Measurements from ENCODE around the gene ETS1. TPM values are rescaled to one million over a fixed set of nuclear protein-coding genes. Genes with fewer than 3 reads are reported as not detected.
A peak's percentile ranks its signal among the peaks of the same experiment; 100 is the strongest.

The ETS1 gene
- total RNA-seq, 1 donor from 2014 or later, result 14.2 TPM

DNA sequence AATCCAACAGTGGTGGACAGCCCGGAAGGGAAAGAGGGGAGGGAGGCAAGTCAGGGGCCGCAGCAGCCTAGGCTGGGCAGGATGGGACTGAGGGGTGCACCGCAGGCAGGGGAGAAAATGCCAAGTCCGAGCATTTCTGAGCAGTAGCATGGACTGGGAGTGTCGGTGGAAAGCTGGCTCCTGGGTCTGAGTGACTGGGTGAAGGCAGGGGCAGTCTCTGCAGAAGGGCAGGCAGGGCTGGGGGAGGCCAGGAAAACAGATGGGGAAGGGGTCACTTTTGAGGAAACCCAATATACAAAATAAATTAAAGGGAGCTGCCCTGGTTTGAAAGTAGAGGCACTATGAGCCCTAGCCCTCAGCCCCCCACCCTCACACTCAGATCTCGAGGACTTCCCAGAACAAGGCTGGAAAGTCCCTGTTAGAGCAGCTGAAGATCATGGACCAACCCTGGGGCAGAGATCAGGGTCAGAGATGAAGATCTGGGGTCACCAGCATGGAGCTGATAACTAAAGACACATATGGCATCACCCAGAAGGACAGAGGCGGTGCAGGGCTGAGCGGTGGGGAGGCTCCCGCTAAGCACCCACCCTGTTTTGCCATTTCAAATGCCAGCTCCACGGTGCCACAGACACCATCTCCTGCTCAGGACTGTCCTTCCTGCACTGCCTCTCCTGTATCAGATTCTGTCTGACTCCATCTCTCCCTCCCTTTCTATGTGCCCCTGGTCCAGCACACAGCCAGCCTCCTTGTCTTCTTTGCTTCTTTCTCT is 32.4 kb upstream of the ETS1 start:
- DNase-seq (ENCODE audit: low read depth), result no peak

DNA sequence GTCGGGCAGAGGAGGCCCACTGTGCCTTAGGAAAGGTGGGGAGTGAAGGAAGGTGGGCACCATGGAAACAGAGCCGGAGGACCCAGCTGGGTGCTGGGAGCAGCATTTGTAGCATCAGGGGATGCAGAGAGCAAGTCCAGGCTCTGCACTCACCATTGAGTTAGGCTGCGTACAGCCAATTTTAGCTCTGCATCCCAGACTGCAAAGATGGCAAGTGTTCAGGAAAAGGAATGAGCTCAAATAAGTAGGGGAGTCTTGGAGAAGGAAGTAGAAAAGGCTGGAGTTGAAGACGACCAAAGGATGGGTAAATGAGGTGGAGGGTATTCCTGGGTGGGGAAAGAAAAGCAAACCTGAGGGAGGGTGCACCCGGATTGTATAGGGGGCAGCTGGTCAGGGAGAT is 31.6 kb upstream of the ETS1 start:
- DNase-seq (ENCODE audit: low read depth), result no peak

DNA sequence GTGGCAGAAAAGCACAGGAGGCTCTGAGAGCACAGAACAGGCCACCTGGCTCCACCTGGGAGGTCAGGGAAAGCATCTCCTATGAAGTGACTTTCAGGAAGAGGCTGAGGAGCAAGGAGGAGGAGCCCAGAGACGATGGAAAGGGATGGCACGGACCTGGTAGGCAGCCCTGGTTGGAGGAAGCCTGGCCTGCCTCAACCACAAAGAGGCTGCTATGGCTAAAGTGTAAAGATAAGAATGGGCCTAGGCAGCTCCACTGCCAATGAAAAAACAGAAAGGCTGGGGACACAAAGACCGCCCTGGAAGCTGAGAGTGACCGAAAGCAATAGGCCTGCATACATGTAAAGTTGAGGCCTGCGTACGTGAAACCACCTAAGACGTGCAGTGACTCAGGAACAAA is 31.2 kb upstream of the ETS1 start:
- DNase-seq (ENCODE audit: low read depth), result no peak

DNA sequence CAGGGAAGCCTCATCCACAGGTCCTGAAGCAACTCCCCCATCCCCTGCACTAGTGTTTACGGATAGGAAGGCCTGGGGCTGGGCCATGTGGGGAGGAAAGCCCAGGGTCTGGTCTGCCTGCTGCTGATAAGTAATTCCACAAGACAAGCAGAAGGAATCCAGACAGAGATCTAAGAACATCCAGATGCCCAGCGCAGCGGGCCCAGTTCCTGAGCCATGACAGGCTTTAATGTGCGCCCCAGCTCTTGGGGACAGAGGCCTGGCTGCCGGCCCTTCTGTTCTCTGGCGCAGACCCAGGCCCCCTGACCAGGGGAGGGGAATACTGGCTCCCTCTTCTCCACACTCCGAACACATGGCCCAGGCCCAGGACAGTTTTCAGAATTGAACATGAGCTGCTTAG is 28.8 kb upstream of the ETS1 start:
- DNase-seq (ENCODE audit: low read depth), result no peak

DNA sequence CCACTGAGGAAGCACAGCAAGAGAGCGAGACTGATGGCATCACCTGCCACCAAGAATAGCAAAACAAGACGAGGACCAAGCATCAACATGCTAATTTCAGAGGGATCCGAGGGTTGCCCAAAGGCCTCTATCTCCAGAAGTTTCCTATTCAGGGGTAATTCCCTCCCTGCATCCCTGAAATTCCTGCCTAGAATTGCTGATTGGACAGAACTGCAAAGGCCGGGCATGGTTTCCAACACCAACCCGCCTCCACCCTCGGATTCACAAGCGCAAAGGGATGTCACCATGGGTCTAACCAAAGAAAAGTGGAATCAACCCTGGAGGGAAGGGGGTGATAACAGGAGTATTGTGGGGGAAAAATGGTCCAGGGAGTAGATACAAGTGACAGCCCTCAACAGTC is 28.3 kb upstream of the ETS1 start:
- DNase-seq (ENCODE audit: low read depth), result no peak

DNA sequence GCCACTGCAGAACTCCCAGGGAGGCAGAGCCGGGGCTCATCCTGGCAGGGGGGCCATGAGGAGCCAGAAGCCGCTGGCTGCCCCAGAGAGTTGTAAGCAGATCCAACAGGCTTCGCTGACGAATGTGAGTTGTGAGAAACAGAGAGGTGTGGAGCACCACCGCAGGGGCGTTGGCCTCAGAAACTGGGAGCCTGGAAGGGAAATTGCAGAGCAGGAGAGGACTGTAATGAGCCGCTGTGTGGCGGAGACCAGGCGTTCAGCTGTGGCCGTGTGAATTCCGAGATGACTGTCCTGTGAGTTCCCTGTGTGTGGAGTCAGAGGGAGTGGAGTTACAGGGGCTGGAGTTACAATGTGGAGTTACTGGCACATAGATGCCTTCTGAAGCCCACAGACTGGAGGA is 27.7 kb upstream of the ETS1 start:
- DNase-seq (ENCODE audit: low read depth), result no peak

DNA sequence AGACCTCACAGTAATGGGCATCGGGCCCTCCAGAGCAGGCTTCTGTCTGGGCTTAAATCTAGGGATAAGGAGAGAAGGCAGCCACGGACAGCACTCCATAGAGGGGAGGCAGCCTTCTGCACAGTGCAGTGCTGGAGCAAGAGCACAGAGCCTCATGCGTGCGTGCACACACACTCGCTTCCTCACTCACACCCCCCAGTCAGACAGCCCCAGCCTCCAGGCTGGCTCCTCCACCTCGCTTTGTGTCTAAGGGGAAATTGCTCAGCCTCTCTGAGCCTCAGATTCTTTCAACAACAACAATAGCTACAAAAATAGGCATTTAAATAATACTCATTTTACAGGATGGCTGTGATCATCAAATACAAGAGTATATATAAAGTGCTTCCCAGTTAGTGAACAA is 26.7 kb upstream of the ETS1 start:
- no peak for DNase-seq (ENCODE audit: low read depth)

DNA sequence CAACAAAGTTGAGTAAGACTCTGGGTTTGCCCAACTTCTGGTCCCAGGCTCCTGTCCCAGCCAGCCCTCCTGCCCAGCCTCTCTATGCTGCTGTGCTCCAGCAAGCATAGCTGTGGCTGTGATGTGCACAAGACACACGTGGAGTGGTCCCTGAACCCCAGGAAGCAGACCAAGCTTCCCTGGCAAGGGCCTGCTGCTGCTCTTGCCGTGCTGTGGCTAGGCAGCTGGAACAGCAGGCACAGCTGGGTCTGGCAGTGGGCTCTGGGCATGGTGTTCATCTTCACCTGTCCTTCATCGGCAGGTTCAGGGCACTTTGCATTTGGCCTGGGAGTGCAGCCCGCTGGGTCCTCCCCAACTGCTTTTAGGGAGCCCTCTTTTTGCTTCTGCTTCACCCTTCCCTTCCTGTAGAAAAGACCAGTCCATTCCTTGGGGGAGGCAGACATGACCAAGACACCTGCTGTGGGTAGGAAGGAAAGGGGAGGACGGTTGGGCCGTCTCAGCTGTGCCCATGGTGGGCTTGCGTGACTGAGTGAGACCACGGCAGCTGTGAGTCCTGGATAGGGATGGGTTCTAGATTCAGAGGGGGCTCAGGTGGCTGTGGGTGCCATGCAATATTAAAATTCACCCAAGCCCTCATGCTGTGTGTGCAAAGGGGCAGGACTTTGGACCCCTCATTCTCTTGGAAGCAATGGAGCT is 26.1 kb upstream of the ETS1 start:
- no peak for DNase-seq (ENCODE audit: low read depth)

DNA sequence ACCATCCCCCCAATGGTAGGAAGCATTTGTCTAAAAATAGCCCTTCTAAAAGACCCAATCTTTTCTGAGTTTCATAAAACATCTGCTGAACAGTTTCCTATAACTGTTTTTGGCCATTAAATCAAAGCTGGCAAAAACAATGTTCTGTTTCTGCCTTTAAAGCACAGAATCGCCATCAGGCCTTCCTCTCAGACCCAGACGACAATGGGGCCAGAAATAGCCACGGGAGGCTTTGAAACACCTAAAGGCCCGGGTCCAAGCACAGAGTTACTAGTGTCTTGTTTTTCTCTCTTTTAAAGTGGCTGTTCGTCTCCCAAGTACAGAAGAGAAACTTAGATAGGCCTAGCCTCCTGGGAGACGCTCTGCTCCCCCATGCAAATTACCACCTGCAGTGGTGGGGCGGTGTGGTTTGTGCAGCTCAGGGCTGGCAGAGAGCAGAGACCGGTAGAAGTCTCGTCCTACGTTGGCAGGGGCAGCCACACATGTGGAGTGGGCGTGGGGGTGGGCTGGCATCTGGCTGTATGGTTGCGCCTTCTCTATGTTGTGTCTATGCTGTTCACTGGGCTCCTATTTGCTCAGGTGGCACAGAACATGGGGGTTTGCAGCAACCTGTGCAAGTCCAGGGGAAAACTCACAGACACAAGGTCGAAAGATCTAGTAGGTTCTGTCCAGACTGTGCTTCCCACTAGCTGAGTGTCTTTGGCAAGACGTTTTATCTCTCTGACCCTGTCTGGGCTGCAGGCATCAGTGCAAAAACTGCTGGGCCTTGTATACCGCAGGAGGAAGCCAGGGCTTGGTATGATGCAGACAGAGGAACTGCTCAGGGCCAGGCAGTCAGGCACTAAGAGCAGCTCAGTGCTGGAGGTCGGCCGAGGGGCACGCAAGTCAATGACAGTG is 23.6 kb upstream of the ETS1 start:
- DNase-seq (ENCODE audit: low read depth), result no peak

DNA sequence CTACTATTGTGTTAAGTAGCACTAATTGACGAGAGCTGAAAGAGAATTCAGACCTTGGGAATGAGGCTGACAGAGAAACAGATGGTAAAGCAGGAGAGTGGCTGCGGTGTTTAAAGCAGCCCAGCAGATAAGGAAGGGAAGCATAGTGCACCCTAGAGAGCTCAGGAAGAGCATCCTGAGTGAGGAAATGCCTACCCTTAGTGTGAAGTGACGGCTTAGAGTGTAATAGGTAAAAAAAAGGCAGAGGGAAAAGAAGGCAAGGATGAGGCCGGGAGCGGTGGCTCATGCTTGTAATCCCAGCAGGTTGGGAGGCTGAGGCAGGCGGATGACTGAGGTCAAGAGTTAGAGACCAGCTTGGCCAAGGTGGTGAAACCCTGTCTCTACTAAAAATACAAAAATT is 22.4 kb upstream of the ETS1 start:
- no peak for DNase-seq (ENCODE audit: low read depth)

DNA sequence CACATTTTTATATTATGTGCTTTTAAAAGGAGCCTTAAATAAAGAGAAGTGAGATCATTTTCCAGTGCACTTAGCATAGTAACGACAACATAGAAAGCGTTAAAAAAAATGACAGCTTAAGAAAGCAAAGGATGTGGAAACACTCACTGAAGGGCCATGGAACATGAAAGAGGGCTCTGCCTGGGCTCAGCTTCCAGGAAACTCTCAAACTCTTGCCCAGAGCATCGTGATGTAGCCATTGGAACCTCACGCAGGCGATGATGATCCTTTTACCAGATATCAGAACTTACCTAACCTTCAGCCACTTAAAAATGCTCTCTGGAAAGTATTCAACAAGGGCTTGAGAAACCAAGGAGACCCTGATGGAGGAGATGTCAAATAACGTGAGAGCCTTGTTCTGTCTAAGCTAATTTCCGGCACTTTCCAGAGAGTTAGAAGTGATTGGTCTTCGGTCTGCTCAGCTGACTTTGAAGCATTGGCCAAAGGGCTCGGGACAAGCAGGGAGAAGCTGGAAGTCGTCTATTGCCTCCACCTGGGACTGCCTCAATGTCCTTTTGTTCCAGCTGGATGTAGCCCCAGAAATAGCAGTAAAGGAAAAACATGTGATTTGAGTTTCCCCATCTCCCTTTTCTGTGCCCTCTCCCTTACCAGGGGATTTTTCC is 21.5 kb upstream of the ETS1 start:
- no peak for DNase-seq (ENCODE audit: low read depth)

DNA sequence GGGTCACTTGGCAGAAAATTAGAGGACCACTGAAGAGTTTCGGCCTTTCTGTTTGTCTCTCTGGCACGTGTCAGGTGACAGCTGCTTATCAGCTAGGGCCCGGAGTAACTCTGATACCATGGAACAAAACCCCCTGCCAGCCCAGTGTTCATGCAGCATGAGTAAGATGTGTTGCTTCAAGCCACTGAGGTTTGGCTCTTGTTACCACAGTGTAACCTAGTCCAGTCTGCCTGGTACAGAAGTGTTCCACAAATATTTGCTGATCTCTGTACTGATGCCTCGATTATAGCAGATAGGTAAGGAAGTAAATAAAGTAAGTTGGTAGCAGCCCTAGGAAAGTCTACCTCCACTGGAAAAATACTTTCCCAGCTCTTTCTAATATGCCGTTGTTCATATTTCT is 20.5 kb upstream of the ETS1 start:
- no peak for DNase-seq (ENCODE audit: low read depth)

DNA sequence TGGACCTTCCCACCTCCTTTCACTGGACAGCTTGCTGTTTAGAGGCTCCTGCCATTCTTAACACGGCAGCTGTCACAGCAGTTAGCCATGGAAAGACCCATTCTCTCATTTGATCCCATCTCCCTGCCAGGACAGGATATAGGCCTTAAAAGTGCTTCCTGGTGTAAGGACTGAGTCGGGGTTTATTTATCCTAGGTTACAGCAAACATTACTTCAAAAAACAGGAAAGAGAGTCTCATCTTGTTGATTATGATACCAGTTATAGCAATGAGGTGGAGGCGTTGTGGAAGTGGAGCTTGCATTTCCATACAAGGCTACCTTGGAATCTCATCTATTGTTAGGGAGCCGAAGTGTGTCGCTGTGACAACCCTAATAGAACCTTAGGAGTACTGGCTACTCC is 17.4 kb upstream of the ETS1 start:
- DNase-seq (ENCODE audit: low read depth), result peak; percentile 23

DNA sequence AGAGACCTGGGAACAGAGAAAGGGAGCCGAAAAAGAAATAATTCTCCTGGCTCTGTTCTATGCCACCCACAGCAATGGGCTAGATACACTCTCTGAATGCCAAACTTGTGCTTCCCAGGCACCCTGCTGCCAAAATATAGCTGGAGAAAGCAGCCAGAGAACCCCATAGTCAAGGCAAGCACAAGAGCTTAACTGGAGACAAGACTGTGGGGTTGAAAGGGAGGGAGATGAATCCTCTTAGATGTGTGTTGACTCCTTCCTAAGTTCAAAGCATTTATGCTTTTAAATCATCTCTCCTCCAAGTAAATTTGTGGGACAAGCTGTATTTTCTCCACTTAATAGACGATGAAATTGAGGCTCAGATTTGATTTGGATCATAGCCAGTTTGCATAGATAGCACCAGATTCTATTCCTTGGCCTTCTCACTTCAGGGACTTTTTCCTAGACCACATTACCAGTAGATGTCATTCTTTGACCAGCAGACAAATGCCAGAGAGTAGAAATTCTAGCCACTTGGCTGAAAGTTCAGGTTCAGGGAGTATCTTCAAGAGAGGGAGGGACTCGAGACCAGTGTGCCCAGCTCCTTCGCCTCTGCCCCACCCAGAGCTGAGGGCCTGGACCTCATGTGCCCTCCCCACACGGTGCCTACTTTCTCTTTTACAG is 16.5 kb upstream of the ETS1 start:
- no peak for DNase-seq (ENCODE audit: low read depth)

DNA sequence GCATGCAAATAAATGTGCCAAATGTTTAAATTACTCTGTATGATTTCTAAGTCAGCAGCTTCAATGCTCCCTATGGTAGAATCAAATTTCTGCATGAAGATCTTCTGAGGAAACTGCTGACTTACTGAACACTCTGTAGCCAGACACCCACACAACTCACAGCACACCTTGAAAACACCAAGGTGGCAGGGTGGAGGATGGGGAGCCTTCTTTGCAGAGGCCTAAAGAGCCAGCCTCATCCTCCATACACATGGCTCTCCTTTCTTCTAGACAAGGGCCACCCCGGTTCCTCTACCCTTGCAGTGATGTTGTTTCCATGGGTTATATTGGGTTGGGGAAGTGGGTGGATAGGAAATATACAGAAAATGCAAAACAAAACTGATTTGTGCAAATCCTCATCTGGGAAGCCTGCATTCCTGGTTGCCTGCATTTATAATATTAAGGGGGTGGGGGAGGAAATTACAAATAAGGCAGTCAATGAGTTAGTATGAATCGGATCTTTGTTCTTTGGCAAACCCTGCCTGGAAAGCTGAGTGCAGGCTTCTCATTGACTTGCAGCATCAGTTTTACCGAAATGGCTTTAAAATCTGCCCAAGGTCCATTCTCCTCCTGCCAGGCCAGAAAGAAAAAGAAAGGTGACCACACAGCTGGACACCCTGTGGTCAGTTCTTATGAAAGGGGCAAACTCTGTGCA is 15.8 kb upstream of the ETS1 start:
- DNase-seq (ENCODE audit: low read depth), result no peak

DNA sequence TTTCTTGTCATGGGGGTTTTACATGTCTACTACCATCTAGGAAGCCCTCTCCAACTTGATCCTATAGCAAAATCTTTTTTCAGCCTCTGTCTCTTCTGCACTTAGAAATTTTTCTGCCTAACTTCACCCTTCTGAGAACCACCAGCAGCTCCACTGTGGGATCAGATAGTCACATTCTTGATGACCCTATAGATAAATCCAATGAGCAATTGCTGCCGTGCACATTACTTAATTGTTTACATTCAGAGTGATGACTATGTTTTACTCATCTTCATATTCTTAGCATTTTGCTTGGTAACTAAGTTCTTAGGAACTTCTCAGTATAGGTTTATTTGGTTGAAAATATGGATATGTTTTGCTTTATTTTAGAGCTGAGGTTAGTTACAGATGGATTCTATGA is 12.4 kb upstream of the ETS1 start:
- DNase-seq (ENCODE audit: low read depth), result no peak

DNA sequence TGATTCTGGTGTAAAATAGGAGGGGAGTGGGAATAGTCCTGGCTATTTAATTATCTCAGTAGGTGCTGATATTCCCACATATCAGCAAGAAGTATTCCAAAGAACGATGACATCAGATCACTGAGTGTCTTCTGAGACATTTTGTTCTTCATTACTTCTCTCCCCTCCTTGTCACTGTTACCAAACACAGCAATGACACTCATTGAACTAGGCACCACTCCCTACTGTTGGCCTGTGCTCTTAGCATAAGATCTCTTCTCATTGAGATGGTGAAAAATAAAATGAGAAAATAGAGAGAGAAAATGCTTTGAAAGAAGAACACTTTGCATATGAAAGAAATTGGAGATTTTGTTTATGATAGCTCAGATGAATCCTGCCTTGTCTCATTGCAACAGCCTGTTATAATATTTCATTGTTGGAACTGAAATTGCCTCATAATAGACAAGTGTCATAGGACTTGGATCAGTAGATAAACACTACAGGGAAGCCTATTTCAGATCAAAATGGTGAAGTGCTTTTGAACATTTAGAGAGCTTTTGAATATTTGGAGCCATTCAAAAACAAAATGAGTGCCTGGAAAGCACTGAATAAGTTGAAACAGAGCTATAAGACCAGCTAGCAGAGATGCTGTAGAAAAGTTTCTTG is 11.3 kb upstream of the ETS1 start:
- no peak for DNase-seq (ENCODE audit: low read depth)

DNA sequence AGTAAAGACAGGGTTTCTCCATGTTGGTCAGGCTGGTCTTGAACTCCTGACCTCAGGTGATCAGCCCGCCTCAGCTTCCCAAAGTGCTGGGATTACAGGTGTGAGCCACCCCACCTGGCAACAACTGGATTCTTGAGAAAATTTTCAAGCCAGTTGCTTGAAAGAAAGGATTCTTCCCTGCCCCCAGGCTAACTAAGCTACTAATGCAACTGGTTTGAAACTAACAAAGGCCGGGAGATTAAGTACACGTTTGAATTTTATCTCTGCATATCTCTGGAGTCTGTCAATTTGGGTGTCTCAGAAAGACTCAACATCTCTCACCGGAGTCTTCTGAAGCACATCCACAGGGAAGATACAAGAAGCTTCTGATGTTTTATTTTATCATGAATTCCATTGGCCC is 10.7 kb upstream of the ETS1 start:
- no peak for DNase-seq (ENCODE audit: low read depth)

DNA sequence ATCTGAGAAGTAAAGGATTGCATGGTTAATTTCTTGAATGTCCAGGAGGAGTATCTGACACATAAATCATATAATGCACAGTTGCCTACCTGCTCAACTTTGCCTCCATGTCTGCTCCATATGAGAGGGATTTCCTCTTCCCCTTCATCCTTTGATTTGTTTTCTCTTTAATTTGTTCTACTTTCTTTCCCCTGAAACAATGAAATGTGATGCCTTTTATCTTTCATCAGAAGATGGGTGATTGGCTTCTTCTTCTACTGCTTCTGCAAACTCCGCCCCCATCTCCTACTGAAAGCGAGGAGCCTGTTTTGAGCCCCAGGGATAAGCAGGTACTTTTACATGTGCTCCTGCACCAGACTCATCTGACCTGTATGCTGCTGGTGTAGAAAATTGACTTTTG is 9.9 kb upstream of the ETS1 start:
- DNase-seq (ENCODE audit: low read depth), result no peak

DNA sequence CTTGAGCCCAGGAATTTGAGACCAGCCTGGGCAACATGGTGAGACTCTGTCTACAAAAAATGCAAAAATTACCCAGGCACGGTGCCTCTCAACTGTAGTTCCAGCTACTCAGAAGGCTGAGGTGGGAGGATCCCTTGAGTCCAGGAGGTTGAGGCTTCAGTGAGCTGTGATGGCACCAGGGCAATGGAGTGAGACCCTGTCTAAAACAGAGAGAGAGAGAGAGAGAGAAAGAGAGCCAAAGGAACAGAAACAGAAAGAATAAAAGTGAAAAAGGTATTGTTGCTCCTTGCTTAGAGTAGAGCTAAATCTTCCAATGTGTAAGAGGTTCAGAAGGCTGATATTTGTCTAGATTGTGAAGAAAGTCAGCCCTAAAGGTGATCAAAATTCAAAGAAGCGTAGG is 8.9 kb upstream of the ETS1 start:
- DNase-seq (ENCODE audit: low read depth), result no peak
